GM19455 (cell line): ENCODE measurements around the gene AHR.
"Not testable (repeated sequence)": the region's sequence is repeated elsewhere in the genome, so short reads cannot be mapped to it uniquely, and the experiment has no call there.

Experiments used
- ATAC-seq: cut with Tn5 transposase; IDR thresholded peaks from one replicate; pipeline ENCODE4 v1.9.1; 2021; ENCODE audit not compliant: unreplicated experiment

Gene AHR

GRCh38 chr7:17336168-17336567 is 37.7 kb downstream of the AHR start:
- no peak for ATAC-seq

GRCh38 chr7:17339139-17339538 is 40.7 kb downstream of the AHR start:
- ATAC-seq, result no peak

- no peak for ATAC-seq
Observed at GRCh38 chr7:17339952-17340351, 41.5 kb downstream of the AHR start.

- ATAC-seq, result no peak
Observed at GRCh38 chr7:17340655-17341054, 42.2 kb downstream of the AHR start.

GRCh38 chr7:17342756-17343155 is 44.3 kb downstream of the AHR start:
- ATAC-seq, result no peak

- ATAC-seq, result no peak
Observed at GRCh38 chr7:17347401-17347800, 48.9 kb downstream of the AHR start.

GRCh38 chr7:17348932-17349331 is 50.5 kb downstream of the AHR start:
- not testable (repeated sequence) for ATAC-seq

- ATAC-seq, result not testable (repeated sequence)
Observed at GRCh38 chr7:17350321-17350720, 51.9 kb downstream of the AHR start.

GRCh38 chr7:17353650-17354419 is 55.4 kb downstream of the AHR start:
- not testable (repeated sequence) for ATAC-seq

GRCh38 chr7:17354473-17354872 is 56.0 kb downstream of the AHR start:
- ATAC-seq, result no peak

- no peak for ATAC-seq
Observed at GRCh38 chr7:17355050-17355449, 56.6 kb downstream of the AHR start.

- no peak for ATAC-seq
Observed at GRCh38 chr7:17357952-17358351, 59.5 kb downstream of the AHR start.

- ATAC-seq, result no peak
Observed at GRCh38 chr7:17359610-17360009, 61.2 kb downstream of the AHR start.

GRCh38 chr7:17362439-17363105 is 64.1 kb downstream of the AHR start:
- no peak for ATAC-seq

GRCh38 chr7:17364671-17365070 is 66.2 kb downstream of the AHR start:
- no peak for ATAC-seq

- no peak for ATAC-seq
Observed at GRCh38 chr7:17365775-17366174, 67.3 kb downstream of the AHR start.

- ATAC-seq, result no peak
Observed at GRCh38 chr7:17367502-17367901, 69.0 kb downstream of the AHR start.

- no peak for ATAC-seq
Observed at GRCh38 chr7:17368856-17369524, 70.5 kb downstream of the AHR start.

GRCh38 chr7:17369691-17370426 is 71.4 kb downstream of the AHR start:
- no peak for ATAC-seq

GRCh38 chr7:17370901-17371585 is 72.6 kb downstream of the AHR start:
- ATAC-seq, result no peak
